Measurements from ENCODE around the gene C13orf46.

The C13orf46 gene

GRCh38 chr13:114009590-114010400 is 35.9 kb upstream of the C13orf46 start:
- DNase-seq (ENCODE audit: low read depth in 2 of 2), result no peak

- no peak for DNase-seq (ENCODE audit: low read depth in 2 of 2)
Measured at GRCh38 chr13:114008964-114009589, 35.2 kb upstream of the C13orf46 start.

GRCh38 chr13:114007566-114007965 is 33.7 kb upstream of the C13orf46 start:
- DNase-seq (ENCODE audit: low read depth in 2 of 2), result no peak

- no peak for DNase-seq (ENCODE audit: low read depth in 2 of 2)
Measured at GRCh38 chr13:114005206-114005724, 31.4 kb upstream of the C13orf46 start.

- DNase-seq (ENCODE audit: low read depth in 2 of 2), result no peak
Measured at GRCh38 chr13:114004420-114005205, 30.7 kb upstream of the C13orf46 start.

GRCh38 chr13:114002771-114003321 is 29.0 kb upstream of the C13orf46 start:
- no peak for DNase-seq (ENCODE audit: low read depth in 2 of 2)

GRCh38 chr13:114002009-114002544 is 28.2 kb upstream of the C13orf46 start:
- no peak for DNase-seq (ENCODE audit: low read depth in 2 of 2)

DNA sequence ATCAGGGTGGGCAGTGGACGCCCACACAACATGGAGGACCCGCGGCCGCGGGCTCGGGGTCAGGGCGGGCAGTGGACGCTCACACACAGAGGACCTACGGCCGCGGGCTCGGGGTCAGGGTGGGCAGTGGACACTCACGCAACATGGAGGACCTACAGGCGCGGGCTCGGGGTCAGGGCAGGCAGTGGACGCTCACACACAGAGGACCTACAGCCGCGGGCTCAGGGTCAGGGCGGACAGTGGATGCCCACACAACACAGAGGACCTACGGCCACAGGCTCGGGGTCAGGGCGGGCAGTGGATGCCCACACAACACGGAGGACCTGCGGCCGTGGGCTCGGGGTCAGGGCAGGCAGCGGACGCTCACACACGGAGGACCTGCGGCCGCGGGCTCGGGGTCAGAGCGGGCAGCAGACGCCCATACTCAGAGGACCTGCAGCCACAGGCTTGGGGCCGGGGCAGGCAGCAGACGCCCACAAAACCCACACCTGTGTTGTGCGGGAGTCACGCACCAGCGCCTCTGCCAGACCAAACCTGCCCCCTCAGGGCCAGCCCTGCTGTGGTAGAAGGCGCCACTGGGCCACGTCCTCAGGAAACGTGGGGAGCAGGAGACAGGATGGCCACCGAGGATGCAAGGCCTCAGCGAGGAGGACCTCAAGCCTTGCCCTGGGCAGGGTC is 27.6 kb upstream of the C13orf46 start:
- DNase-seq (ENCODE audit: low read depth in 2 of 2), result no peak

DNA sequence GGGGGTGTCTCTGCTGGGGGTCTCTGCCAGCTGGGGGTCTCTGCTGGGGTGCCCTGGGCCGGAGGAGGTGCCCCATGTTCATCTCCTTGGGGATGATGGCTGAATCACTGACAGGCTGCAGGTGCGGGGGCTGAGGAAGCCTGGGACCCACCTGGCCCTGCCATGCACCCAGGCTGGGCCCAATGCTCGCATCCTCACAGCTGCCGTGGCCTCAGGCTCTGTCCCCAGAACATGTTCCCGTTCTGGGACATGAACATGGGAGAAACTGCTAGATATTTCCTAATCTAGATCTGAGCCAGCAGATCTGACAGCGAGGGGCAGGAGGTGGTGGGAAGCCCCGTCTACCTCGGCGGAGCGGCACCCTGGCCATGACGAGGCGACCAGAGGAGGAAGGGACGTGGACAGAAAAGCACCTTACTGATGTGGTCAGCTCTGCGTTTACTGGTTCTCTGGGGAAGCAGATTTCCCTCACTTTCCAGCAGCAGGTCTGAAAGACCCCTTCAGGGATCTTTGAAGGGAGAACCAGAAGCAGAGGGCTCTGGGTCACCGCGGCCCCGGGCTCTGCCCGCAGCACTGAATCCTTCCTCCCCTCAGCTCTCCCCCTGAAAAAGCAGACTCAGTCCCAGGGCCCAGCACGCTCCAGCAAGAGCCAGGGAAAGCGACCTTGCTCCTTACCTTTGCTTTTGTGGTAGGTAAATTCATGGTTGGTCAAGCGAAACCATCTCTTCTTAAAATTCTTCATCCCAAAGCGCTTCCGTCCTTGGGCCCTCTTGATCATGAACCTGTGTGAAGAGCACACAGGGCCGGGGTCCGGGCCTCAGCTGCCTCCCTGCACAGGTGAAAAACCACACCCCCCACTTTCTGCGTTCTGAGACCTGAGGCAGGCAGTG is 26.5 kb upstream of the C13orf46 start:
- DNase-seq (ENCODE audit: low read depth in 2 of 2), result no peak

- no peak for DNase-seq (ENCODE audit: low read depth in 2 of 2)
Measured at GRCh38 chr13:113999618-113999910, 25.7 kb upstream of the C13orf46 start.

DNA sequence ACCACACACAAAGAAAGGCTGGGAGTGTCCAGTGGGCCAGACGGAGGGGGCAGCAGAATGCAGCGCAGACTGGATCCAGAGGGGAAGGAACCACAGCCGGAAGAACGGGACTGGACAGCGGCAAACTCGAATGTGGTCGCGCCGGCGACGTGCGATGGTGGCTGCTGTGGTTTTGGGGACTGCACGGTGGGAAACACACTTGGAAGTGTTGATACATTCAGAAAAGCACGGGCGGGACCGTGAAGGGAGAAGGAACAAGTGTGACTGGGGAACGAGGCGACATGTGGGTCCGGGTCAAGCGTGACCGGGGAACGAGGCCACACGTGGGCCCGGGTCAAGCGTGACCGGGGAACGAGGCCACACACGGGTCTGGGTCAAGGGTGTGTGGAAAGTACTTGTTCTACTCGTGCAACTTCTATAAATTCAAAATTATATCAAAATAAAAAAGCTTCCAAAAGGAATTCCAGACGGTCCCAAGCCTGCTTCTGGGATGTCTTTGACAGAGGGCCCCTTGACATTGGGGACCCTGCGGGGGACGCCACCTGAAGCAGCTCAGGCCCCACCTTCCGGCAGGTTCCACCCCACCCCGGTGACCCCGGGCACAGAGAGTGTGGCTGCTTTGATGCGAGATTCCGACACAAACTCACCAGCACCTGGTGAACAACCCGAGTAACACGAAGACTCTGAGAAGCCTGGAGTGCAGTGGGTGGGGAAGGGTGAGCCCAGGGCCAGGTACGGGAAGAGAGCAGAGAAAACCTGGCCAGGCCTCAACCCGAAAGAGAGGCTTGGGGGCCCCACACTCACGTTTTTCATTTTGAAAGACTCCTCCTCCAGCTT is 25.1 kb upstream of the C13orf46 start:
- no peak for DNase-seq (ENCODE audit: low read depth in 2 of 2)

GRCh38 chr13:113997845-113998751 is 24.2 kb upstream of the C13orf46 start:
- DNase-seq (ENCODE audit: low read depth in 2 of 2), result no peak

DNA sequence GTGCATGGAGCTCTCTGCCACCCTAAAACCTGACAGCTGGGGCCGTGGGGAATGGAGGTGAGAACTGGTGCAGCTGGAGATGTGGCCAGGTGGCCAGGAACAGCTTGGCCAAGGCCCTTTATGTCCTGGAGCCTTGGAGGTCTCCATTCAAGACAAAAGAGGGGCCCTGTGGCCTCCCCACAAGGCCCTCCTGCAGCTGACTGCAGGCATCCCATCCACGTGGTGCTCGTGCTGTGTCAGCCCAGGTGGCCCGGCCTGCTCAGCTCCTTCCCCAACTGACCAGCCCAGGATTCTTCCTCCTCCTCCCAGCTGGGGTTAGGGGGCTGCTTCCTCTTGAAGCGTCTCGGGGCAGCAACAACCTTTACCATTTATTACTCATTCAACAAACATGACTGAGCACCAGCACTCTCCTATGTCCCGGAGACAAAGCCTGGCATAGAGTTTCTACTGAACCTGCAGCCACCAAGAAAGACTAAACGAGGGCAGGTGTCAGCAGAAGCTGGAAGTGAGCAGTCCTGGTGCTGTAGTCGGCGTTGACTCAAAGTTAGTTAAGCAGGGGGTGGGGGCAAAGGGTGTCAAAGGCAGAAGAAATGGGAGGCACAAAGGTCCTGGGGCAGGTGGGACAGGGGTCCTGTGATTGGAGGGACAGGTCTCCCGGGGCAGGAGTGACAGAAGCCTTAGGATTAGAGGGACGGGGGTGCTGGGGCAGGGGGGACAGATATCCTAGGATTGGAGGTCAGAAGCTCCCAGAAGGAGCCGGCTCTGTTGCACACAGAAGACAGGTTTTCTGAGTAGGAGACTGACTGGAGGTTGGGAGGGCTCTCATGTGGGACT is 23.3 kb upstream of the C13orf46 start:
- no peak for DNase-seq (ENCODE audit: low read depth in 2 of 2)

DNA sequence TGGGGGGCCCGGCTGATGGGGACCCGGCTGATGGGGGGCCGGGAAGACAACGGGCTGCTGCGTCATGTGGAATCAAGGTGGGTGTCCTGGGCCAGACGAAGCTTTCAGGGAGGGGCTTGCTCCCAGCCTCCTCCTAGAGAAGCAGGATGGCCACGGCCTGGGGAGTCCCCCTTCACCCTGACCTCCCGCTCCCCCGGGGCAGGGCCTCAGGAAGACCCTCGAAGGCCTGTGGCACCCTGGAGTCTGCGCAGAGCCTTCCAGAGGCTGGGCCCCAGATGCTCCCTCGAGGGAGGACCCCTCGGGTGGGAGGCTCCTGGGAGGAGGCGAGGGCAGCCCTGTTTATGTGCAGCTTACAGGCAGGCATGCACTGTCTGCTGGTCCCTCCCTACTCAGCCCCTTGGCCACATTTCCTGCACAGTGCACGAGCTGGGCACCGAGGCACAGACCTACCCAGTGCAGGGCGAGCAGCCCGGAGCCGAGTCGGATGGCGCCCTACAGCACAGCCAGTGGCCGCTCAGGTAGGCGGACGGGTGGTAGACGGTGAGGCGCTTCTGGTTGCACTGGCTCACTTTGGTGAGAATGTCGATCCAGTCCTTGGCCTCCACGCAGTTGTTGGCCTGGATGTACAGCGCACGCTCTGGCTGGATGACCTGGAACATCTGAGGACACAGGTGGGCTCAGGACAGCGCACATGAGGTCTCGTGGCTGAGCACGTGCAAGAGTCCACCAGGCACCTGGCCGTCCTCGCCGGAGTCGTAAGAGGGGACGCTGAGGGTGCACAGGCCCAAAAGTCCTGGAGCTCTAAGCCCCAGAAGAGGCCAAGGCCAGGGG is 22.4 kb upstream of the C13orf46 start:
- DNase-seq (ENCODE audit: low read depth in 2 of 2), result no peak

- no peak for DNase-seq (ENCODE audit: low read depth in 2 of 2)
Measured at GRCh38 chr13:113995051-113995601, 21.2 kb upstream of the C13orf46 start.

GRCh38 chr13:113992276-113993005 is 18.6 kb upstream of the C13orf46 start:
- DNase-seq (ENCODE audit: low read depth in 2 of 2), result no peak
